Mesendoderm (in vitro differentiated cells): ENCODE results near the gene USP2.

Experiments
- DNase-seq: peaks from one replicate; pipeline ENCODE4 v3.0.0; 2013
- H2AK5ac ChIP-seq: 2 replicates; pipeline ENCODE4 v1.6.1; 2013; ENCODE audit warnings: low read length, inconsistent platforms
- H2BK120ac ChIP-seq: 2 replicates; pipeline ENCODE4 v1.6.1; 2013; ENCODE audit warnings: low read depth, mild to moderate bottlenecking, low read length, moderate library complexity, mixed read lengths
- H2BK15ac ChIP-seq: replicated peaks from 2 replicates; pipeline ENCODE4 v1.6.1; 2013; ENCODE audit warnings: low read depth, mild to moderate bottlenecking, moderate library complexity
- H2BK5ac ChIP-seq: 2 replicates; pipeline ENCODE4 v1.6.1; 2013; ENCODE audit warnings: low read length, inconsistent platforms
- H3K18ac ChIP-seq: 2 replicates; pipeline ENCODE4 v1.6.1; 2013; ENCODE audit warnings: mild to moderate bottlenecking, low read length, mixed read lengths
- H3K23ac ChIP-seq: one replicate; pipeline ENCODE4 v1.6.1; 2013; ENCODE audit warnings: low read length
- H3K27ac ChIP-seq: 2 replicates; pipeline ENCODE4 v1.5.1; 2013; ENCODE audit warnings: low read depth, mild to moderate bottlenecking, inconsistent platforms, low read length, moderate library complexity
- H3K27me3 ChIP-seq: 2 replicates; pipeline ENCODE4 v1.6.1; 2013; ENCODE audit warnings: low read length, control low read depth, mild to moderate bottlenecking, inconsistent platforms; ENCODE audit not compliant: insufficient read depth, poor library complexity
- H3K36me3 ChIP-seq: 2 replicates; pipeline ENCODE4 v1.6.1; 2013; ENCODE audit warnings: low read length, inconsistent platforms; ENCODE audit not compliant: control insufficient read depth, insufficient read depth
- H3K4ac ChIP-seq: one replicate; pipeline ENCODE4 v1.6.1; 2013; ENCODE audit warnings: low read depth, mild to moderate bottlenecking, low read length, moderate library complexity
- H3K4me1 ChIP-seq: 2 replicates; pipeline ENCODE4 v1.6.1; 2013; ENCODE audit warnings: low read depth, low read length, inconsistent platforms; ENCODE audit not compliant: control insufficient read depth
- H3K4me2 ChIP-seq: 2 replicates; pipeline ENCODE4 v1.6.1; 2013; ENCODE audit warnings: low read length
- H3K4me3 ChIP-seq: 2 replicates; pipeline ENCODE4 v1.5.1; 2013; ENCODE audit warnings: mild to moderate bottlenecking, low read length
- H3K56ac ChIP-seq: one replicate; pipeline ENCODE4 v1.6.1; 2013; ENCODE audit warnings: low read length
- H3K79me1 ChIP-seq: 2 replicates; pipeline ENCODE4 v1.6.1; 2013; ENCODE audit warnings: low read length, inconsistent platforms
- H3K79me2 ChIP-seq: 2 replicates; pipeline ENCODE4 v1.6.1; 2013; ENCODE audit warnings: mild to moderate bottlenecking, low read length; ENCODE audit not compliant: control insufficient read depth, insufficient read depth
- H3K9ac ChIP-seq: 2 replicates; pipeline ENCODE4 v1.6.1; 2013; ENCODE audit warnings: low read length, inconsistent platforms
- H4K5ac ChIP-seq: one replicate; pipeline ENCODE4 v1.6.1; 2013; ENCODE audit warnings: low read length
- H4K8ac ChIP-seq: one replicate; pipeline ENCODE4 v1.6.1; 2013; ENCODE audit warnings: low read depth, mild to moderate bottlenecking, control low read depth, low read length, moderate library complexity
- WGBS: extraction: QIAGEN DNeasy Blood & Tissue Kit; methylation state at CpG from one replicate; pipeline ENCODE4 v1.1.7; 2013; ENCODE audit warnings: low lambda C conversion rate, missing lambda C conversion rate; ENCODE audit not compliant: insufficient coverage; ENCODE audit errors: extremely low coverage; 5-methylcytosine and 5-hydroxymethylcytosine counted together

The USP2 gene

DNA sequence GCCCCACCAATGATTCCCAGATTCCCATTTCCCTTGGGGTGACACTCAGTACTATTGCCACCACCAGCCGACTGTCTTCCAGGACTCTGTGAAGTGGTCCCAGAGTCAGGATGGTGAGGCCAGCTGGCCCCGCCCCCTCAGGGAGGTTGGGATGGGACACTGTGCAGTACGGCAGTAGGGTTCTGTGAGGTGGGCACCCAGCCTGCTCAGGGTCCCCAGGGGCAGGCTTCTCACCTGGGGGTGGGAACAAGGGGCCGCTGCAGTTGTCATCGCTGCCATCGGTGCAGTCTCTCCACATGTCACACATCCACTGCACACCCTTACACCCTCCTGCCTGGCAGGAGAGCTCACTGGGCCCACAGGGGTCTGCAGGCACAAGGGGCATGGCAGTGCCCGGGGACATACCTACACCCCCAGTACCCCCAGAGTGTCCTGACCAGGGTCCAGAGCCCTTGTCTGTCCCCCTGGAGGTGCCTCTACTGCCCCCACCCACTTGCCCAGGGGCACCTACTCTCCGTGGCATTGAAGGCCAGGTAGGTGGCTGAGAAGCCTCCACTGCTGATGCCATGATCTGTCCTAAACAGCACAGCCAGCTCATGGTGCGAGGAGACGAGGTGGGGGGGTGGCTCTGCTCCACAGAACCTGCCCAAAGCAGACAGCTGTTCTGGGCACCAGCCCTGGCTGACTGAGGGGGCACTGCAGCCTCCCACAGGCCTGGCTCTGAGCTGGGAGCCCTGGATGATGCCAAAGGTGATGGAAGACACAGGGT lies 38.9 kb downstream of the USP2 start:
- Histone ChIP-seq H2BK15ac (no peak overlapping the region), H3K4me2 (no peak overlapping the region), H3K79me2 (no peaks in the 10 kb centered on the region), H3K4ac (no peak overlapping the region), H4K8ac (no peak overlapping the region), H2AK5ac (no peak overlapping the region), H3K27me3 (peaks cover 11% of the 10 kb centered on the region), H3K23ac (no peak overlapping the region), H2BK120ac (no peak overlapping the region), H3K9ac (no peak overlapping the region), H3K79me1 (no peaks in the 10 kb centered on the region), H3K36me3 (no peaks in the 10 kb centered on the region), H3K4me3 (no peak overlapping the region), H3K4me1 (peaks cover 4% of the 10 kb centered on the region), H2BK5ac (no peak overlapping the region), H3K18ac (no peak overlapping the region), H4K5ac (no peak overlapping the region), H3K27ac (no peak overlapping the region), H3K56ac (no peak overlapping the region)
- DNase-seq = no peak
- WGBS = no CpG with 5 or more reads among the region's 10 CpGs

DNA sequence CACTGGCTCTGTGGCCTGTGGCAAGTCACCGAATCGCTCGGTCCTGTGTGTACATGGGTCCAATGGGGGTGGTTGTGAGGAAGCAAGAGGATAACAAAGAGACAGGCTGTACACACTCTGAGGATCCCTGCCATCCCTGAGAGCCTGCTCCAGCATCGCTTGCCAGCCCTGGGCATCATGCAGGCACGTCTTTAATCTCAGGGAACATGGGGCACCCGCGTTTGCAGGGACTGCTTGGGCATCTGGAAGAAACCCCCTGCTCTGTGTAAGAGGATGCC lies 39.5 kb downstream of the USP2 start:
- Histone ChIP-seq H3K79me2 (no peaks in the 10 kb centered on the region), H3K18ac (no peak overlapping the region)

DNA sequence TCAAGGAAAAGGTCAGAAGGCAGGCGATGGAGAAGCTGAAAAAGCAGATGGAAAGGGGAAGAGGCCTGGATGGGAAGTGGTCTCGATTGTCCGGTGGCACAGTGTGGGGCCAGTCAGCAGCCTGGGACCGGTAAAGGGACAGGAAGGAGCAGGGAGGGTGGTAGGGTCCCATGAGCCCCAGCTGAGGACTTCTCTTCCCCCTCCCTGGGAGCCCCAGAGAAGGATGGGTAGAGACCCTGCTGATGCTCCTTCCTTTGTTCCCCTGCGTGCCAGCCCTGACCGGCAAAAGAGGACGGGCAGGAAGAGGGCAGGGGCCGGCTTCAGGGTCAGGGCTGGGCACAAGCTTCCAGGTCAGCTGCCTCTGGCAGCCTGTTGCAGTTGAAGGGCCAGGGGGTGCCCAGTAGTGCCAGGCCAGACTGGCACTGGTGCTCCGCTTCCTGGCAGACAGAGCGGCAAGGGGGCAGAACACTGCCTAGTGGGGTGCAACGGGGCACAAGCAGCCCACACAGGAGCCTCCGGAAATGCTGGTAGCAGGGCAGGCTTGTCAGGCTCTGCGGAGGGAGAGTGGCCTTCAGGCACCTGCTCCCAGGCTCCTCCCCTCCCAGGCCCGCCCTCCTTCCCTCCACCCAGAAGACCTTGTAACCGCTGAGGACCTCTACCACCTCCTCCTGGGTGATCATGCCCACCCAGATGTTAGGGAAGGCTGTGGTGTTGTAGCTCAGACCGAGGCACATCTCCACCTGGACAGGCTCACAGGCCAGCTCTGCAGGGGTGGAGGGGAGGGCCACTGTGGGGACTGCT lies 40.1 kb downstream of the USP2 start:
- no peak overlapping the region for H4K5ac ChIP-seq
- H3K79me2 ChIP-seq = peaks cover 2% of the 10 kb centered on the region
- H3K4me3 ChIP-seq = no peak overlapping the region
- WGBS = no CpG with 5 or more reads among the region's 16 CpGs
- H3K79me1 ChIP-seq = peaks cover under 1% of the 10 kb centered on the region
- no peak overlapping the region for H3K56ac ChIP-seq
- H3K27me3 ChIP-seq = peaks cover 11% of the 10 kb centered on the region
- no peak overlapping the region for H3K4me2 ChIP-seq
- no peak overlapping the region for H2BK120ac ChIP-seq
- H3K4me1 ChIP-seq = peaks cover 4% of the 10 kb centered on the region
- no peak overlapping the region for H2BK15ac ChIP-seq
- H3K27ac ChIP-seq = no peak overlapping the region
- no peak overlapping the region for H4K8ac ChIP-seq
- no peak for DNase-seq
- no peak overlapping the region for H2BK5ac ChIP-seq
- H3K9ac ChIP-seq = no peak overlapping the region
- no peak overlapping the region for H2AK5ac ChIP-seq
- H3K36me3 ChIP-seq = no peaks in the 10 kb centered on the region
- no peak overlapping the region for H3K23ac ChIP-seq
- no peak overlapping the region for H3K4ac ChIP-seq
- H3K18ac ChIP-seq = no peak overlapping the region

More for the DNA sequence above, 39.5 kb downstream of the USP2 start:
- H3K79me1 ChIP-seq = no peaks in the 10 kb centered on the region
- H3K4me2 ChIP-seq = no peak overlapping the region
- no peak overlapping the region for H2BK120ac ChIP-seq
- no peak overlapping the region for H4K5ac ChIP-seq
- no peak overlapping the region for H2BK15ac ChIP-seq
- DNase-seq = no peak
- no peak overlapping the region for H3K4ac ChIP-seq
- no peak overlapping the region for H3K23ac ChIP-seq
- H2AK5ac ChIP-seq = no peak overlapping the region
- H3K9ac ChIP-seq = no peak overlapping the region
- H2BK5ac ChIP-seq = no peak overlapping the region
- peaks cover 11% of the 10 kb centered on the region for H3K27me3 ChIP-seq
- no peak overlapping the region for H3K4me3 ChIP-seq
- no peak overlapping the region for H3K56ac ChIP-seq
- H3K4me1 ChIP-seq = peaks cover 4% of the 10 kb centered on the region
- WGBS = no CpG with 5 or more reads among the region's 7 CpGs
- no peak overlapping the region for H3K27ac ChIP-seq
- H4K8ac ChIP-seq = no peak overlapping the region
- no peaks in the 10 kb centered on the region for H3K36me3 ChIP-seq

DNA sequence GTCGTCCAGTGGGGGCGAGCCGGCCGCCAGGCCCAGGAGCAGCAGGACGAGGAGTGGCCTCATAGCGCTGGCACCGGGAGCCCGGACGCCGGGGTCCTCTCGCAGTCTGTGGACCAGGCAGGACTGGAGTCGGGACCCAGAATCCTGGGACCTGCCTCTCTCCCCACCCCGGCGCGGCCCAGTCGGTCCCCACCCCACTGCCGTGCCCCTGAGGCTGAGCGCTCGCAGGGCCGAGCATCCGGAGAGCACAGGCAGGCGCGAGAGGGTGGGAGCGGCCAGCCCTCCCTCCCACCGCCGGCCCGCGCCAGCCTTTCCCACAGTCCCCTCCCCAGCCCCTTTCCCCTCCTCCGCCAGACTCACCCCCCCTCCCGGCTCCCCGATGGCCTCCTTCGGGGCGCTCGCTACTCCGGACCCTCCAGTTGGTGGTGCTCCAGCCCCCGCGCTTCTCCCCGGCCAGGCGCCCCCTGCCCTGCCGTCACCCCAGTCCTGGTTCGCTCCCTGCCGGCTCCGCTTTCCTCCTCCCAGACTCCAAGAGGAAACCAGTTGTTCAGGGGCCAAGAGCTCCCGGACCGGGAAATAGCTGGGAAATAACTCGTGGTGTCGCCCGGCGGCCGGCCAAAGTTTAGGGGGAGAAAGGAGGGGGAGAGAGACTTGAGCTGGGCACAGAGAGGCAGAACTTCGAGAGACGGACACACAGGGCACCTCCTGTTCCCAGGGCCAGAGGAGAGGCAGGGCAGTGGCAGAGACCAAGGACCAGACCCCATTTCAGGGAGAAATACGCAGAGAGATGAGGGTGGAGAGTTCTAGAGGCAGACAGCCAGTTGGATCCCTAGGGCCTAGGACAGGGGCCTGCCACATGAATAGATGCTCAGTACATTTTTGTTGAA lies 40.9 kb downstream of the USP2 start, which contains the start of gene C1QTNF5:
Gene C1QTNF5 (minus strand): TSS at position 549 of the 887 bp plus-strand sequence. CDS start 486 bp downstream, at position 63.
- Histone ChIP-seq H2AK5ac (no peak within 1 kb of the TSS), H2BK15ac (no peak within 1 kb of the TSS), H3K36me3 (no peaks in the 10 kb centered on the region), H3K56ac (peak within 1 kb of the TSS; percentile 87), H2BK5ac (no peak within 1 kb of the TSS), H4K5ac (no peak within 1 kb of the TSS), H3K4me3 (peak within 1 kb of the TSS; percentile 12), H3K4ac (no peak within 1 kb of the TSS), H3K18ac (peak within 1 kb of the TSS; percentile 19), H3K9ac (peak within 1 kb of the TSS; percentile 68), H3K4me1 (peaks cover 5% of the 10 kb centered on the region), H3K79me2 (peaks cover 10% of the 10 kb centered on the region), H2BK120ac (no peak within 1 kb of the TSS), H3K27me3 (peaks cover 11% of the 10 kb centered on the region), H4K8ac (no peak within 1 kb of the TSS), H3K23ac (peak within 1 kb of the TSS; percentile 45), H3K4me2 (peak within 1 kb of the TSS; percentile 89), H3K79me1 (peaks cover 6% of the 10 kb centered on the region), H3K27ac (no peak within 1 kb of the TSS)
- DNase-seq = peak; percentile 48
- WGBS = no CpG with 5 or more reads among the region's 53 CpGs

DNA sequence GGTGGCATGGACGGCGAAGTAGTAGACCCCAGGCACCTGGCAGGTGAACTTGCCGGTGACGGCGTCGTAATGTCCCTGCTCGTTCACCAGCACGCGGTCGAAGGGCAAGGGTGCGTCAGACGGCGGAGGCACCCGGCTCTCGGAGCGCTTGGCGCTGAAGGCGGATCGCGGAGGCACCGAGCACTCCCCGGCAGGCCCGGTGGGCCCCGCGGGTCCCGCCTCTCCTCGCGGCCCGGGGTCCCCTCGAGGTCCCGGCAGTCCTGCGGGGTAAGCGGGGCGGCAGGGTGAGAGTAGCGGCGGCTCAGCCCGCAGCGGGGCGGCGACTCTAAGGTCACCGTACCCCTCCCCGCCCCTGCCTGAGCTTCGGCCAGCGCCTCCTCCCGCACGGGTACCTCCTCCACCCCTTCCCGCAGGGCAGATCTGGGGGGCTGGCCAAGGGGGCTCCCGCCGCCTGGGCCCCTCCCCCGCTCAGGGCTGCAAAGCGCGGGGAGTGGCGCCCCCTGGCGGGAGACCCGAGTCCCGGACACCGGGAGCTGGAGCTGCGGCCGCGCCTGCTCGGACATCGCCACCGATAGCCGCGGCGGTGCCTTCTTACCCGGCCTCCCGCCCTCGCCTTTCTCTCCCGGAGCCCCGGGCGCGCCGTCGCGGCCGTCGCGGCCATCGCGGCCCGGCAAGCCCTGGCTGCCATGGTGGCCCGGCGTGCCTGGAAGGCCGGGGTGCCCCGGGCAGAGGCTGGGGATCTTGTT lies 41.7 kb downstream of the USP2 start:
- H3K4me1 ChIP-seq = peaks cover 12% of the 10 kb centered on the region
- H3K27me3 ChIP-seq = peaks cover 11% of the 10 kb centered on the region
- H2AK5ac ChIP-seq = no peak overlapping the region
- H4K8ac ChIP-seq = no peak overlapping the region
- no peak overlapping the region for H3K27ac ChIP-seq
- H3K4me3 ChIP-seq = peak overlapping the region; percentile 12
- peak overlapping the region; percentile 19 for H3K18ac ChIP-seq
- no peak overlapping the region for H2BK15ac ChIP-seq
- DNase-seq = peak; percentile 61
- H2BK5ac ChIP-seq = no peak overlapping the region
- H3K56ac ChIP-seq = peak overlapping the region; percentile 87
- peaks cover 14% of the 10 kb centered on the region for H3K79me1 ChIP-seq
- H3K23ac ChIP-seq = no peak overlapping the region
- no peaks in the 10 kb centered on the region for H3K36me3 ChIP-seq
- H2BK120ac ChIP-seq = no peak overlapping the region
- H4K5ac ChIP-seq = no peak overlapping the region
- peaks cover 18% of the 10 kb centered on the region for H3K79me2 ChIP-seq
- peak overlapping the region; percentile 68 for H3K9ac ChIP-seq
- peak overlapping the region; percentile 89 for H3K4me2 ChIP-seq
- WGBS = no CpG with 5 or more reads among the region's 86 CpGs
- no peak overlapping the region for H3K4ac ChIP-seq
